Measurements from ENCODE around the gene SNAPIN.
A peak's percentile ranks its signal among the peaks of the same experiment; 100 is the strongest.

SNAPIN gene

DNA sequence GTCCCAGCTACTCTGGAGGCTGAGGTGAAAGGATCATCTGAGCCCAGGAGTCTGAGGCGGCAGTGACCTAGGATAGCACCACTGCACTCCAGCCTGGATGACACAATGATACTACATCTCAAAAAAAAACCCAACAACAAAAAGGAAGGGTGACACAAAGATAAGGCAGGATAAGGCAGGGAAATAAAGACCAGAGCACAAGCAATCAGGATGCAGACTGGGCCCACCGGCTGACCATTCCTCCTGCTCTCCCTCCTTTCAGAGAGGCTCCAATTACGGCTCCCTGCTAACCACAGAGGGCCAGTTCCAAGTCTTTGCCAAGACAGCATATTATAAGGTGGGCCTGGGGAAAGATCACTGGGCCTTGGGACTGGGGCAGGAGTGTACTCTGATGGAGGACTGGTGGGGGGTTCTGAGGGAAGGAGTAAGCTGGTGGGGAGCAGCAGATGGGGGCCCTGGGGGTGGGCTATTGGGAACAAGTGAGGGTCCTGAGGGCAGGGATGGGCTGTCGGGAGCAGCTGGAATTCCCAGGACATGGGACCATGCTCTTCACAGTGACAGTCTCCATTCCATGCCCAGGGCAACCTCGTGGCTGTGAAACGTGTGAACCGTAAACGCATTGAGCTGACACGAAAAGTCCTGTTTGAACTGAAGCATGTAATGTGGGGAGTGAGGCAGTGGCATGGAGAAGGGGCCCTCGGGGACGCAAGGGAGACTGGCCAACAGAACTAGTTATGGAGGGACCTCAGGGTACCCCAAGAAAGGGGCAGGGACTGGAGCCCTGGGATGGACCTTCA is 27.2 kb downstream of the SNAPIN start:
- no peak for FAIRE-seq
- TF ChIP-seq POLR2A (IDR thresholded peaks at IDR 0.05; ENCODE audit: low read depth, low read length), result no peak
- no peak for DNase-seq (ENCODE audit: insufficient read length, low spot score)

GRCh38 chr1:153687346-153688125 is 29.0 kb downstream of the SNAPIN start:
- no peak for TF ChIP-seq POLR2A (IDR thresholded peaks at IDR 0.05; ENCODE audit: low read depth, low read length)
- no peak for FAIRE-seq
- no peak for DNase-seq (ENCODE audit: insufficient read length, low spot score)

DNA sequence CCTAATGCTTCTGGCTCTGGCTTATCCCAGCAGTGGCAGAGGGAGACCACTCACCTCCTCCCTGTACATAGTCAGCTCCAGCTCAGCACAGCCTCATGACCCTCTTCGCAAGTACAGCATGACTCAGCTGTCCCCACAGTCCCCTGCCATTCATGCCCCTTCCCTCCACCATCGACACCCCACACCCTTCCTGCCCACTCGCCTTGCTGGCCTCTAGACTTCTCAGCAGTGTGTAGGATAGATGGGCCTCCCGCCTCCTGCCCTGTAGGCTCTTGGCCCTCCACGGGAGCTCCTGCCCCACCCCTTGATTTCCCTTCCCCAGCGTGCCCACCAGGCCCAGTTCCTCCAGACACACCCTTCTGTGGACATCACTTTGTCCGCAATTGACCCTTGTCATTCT is 29.8 kb downstream of the SNAPIN start:
- no peak for TF ChIP-seq POLR2A (IDR thresholded peaks at IDR 0.05; ENCODE audit: low read depth, low read length)
- FAIRE-seq (no peak), DNase-seq (ENCODE audit: insufficient read length, low spot score) (no peak)

GRCh38 chr1:153688736-153689328 is 30.3 kb downstream of the SNAPIN start:
- no peak for DNase-seq (ENCODE audit: insufficient read length, low spot score)
- no peak for FAIRE-seq
- no peak for TF ChIP-seq POLR2A (IDR thresholded peaks at IDR 0.05; ENCODE audit: low read depth, low read length)

GRCh38 chr1:153693466-153693865 is 35.0 kb downstream of the SNAPIN start:
- TF ChIP-seq POLR2A (IDR thresholded peaks at IDR 0.05; ENCODE audit: low read depth, low read length), result no peak
- FAIRE-seq (no peak), DNase-seq (ENCODE audit: insufficient read length, low spot score) (no peak)

- DNase-seq (ENCODE audit: insufficient read length, low spot score) (no peak), FAIRE-seq (no peak)
- TF ChIP-seq POLR2A (IDR thresholded peaks at IDR 0.05; ENCODE audit: low read depth, low read length), result no peak
Measured at GRCh38 chr1:153696741-153697140, 38.2 kb downstream of the SNAPIN start.

DNA sequence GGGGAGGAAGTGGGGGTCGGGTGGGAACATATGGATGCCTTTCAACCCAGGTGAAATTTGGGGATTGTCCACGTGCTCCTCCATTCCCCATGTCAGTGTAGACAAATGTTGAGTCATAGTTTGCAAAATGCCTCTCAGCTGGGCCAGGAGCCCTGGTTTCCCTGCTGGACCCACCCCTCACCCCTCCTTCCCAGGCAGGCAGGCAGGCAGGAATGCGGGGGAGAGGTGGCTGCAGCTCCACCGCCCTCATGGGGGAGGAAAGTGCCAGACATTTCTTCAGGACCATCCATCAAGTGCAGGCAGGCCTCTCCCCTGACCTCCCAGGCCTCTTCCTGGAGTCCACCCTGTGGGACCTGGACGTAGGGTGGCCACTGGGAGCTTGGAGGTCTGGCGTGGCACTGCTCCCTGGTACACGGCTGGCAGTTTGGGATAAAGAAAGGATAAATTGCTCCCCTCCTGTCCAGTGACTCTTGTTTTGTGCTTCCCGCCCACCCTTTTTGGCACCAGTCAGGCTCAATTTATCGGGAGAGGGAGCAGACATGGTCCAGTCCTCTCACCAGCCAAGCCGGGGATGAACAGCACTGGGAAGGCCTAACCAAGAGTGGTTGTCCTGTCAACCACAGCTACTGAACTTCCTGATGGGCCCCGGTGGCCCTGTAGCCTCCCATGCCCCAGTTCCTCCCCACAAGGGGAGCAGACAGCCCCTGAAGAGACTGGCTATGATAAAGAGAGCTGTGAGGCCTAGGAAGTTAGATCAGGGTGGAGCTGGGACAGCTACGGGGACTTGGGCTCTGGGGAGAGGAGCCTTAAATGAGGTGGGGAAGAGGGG is 38.9 kb downstream of the SNAPIN start:
- DNase-seq (ENCODE audit: insufficient read length, low spot score) (peak; percentile 72), FAIRE-seq (no peak)
- no peak for TF ChIP-seq POLR2A (IDR thresholded peaks at IDR 0.05; ENCODE audit: low read depth, low read length)

DNA sequence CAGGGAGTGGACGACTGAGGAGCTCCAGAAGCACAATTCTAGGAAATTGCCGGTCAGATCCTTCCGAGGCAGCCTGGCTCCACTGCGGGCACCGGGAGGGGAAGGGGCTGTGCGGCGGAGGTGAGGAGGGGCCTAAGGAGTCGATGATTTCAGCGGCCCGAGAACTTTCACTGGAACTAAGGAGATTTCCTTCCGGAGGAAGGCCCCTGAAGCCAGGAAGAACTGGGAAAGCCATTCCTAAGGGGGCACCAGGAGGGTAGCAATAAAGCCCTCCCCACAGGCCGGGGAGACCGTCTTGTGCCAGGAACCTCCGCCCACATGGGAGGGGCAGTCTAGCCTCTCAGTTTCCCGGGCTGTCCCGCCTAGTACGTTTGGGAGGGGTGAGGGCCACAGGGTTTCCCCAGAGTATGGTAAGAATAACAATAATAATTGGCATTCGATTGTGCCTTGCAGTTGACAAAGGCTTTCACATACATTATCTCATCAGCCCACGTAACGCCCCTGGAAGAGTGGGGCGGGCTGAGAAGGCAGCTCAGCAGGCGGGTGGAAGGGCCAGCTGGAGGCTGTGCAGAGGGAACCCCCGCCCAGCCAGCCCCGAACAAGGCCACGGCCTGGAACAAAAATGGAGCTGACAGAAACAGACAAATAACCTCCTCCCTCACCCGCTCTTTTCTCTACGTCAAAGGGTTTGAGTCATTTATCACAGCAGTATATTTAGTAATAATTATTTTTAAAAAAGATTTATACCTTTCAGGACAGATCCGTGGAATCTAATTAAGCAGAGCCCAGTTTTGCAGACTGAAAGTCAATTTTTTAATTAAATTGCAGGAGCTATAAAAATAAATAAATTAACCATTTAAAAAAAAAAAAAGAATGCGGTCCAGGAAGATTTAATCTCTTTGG is 39.8 kb downstream of the SNAPIN start:
- TF ChIP-seq POLR2A (IDR thresholded peaks at IDR 0.05; ENCODE audit: low read depth, low read length), result no peak
- DNase-seq (ENCODE audit: insufficient read length, low spot score), result no peak
- no peak for FAIRE-seq

GRCh38 chr1:153698923-153699714 is 40.6 kb downstream of the SNAPIN start:
- no peak for TF ChIP-seq POLR2A (IDR thresholded peaks at IDR 0.05; ENCODE audit: low read depth, low read length)
- DNase-seq (ENCODE audit: insufficient read length, low spot score) (no peak), FAIRE-seq (no peak)

DNA sequence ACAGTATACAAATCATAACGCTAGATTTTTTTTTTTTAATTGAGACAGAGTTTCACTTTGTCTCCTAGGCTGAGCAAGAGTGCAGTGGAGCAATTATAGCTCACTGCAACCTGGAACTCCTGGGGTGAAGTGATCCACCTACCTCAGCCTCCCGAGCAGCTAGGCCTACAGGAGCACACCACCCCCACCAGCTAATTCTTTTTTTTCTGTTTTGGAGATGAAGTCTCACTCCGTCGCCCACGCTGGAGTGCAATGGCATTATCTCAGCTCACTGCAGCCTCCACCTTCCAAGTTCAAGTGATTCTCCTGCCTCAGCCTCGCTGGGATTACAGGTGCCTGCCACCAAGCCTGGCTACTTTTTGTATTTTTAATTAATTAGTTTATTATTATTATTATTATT is 41.3 kb downstream of the SNAPIN start:
- TF ChIP-seq POLR2A (IDR thresholded peaks at IDR 0.05; ENCODE audit: low read depth, low read length), result no peak
- FAIRE-seq, result no peak

DNA sequence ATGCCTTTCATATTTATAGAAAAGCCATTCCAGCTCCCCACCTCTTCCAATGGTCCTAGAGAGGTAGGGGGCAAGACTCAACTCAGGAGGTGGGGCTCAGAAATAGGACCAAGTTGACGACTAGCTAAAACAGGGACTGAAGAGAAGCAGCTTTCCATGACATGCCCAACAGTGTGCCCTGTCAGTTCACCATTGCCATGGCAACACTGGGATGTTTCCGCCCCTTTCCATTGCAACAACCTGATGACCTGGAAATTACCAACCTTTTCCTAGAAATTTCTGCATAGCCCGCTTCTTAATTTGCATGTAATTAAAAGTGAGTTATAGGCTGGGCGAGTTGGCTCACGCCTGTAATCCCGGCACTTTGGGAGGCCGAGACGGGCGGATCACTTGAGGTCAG is 47.0 kb downstream of the SNAPIN start:
- no peak for DNase-seq (ENCODE audit: insufficient read length, low spot score)
- TF ChIP-seq POLR2A (IDR thresholded peaks at IDR 0.05; ENCODE audit: low read depth, low read length), result no peak
- FAIRE-seq, result no peak

More for the DNA sequence above, 41.3 kb downstream of the SNAPIN start:
- no peak for DNase-seq (ENCODE audit: insufficient read length, low spot score)

DNA sequence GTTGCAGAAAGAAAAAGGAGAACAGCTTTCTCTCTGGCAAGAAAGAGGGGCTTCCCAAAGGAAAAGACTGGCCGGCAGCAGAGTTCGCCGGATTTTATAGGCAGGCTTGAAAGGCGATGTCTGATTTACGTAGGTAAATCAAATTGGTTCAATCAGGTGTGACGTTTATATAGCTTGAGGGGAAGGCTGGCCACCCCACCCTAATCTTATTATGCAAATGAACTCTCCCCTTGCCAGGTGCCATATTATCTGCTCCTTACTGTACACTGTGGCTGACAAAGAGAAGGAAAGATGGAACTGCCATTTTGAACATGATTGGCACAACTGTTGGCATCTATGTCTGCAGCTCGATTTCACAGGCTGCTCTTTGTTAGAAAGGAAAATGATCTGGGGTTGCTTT is 52.5 kb downstream of the SNAPIN start:
- DNase-seq (ENCODE audit: insufficient read length, low spot score) (no peak), FAIRE-seq (no peak)
- no peak for TF ChIP-seq POLR2A (IDR thresholded peaks at IDR 0.05; ENCODE audit: low read depth, low read length)
